NCI-H2196 (cell line): ENCODE data around the gene RASA3.
"Not testable (repeated sequence)": the region's sequence is repeated elsewhere in the genome, so short reads cannot be mapped to it uniquely, and the experiment has no call there.

Source experiments
- DNase-seq: peaks from one replicate; lab custom pipeline; 2025; ENCODE audit not compliant: unreplicated experiment; lab: John Stamatoyannopoulos, UW

RASA3 gene

GRCh38 chr13:113995051-113995601, 137.3 kb downstream of the RASA3 start:
- DNase-seq = no peak

- DNase-seq = no peak
These were observed 140.0 kb downstream of the RASA3 start for GRCh38 chr13:113992276-113993005.

GRCh38 chr13:113991676-113992179, 140.7 kb downstream of the RASA3 start:
- DNase-seq = no peak

GRCh38 chr13:113991191-113991669, 141.2 kb downstream of the RASA3 start:
- DNase-seq = peak; percentile 3

GRCh38 chr13:113990321-113990837, 142.0 kb downstream of the RASA3 start:
- DNase-seq = no peak

GRCh38 chr13:113989585-113990300, 142.7 kb downstream of the RASA3 start:
- DNase-seq = no peak

GRCh38 chr13:113988859-113989258, 143.6 kb downstream of the RASA3 start:
- DNase-seq = not testable (repeated sequence)

GRCh38 chr13:113982296-113982661, 150.1 kb downstream of the RASA3 start:
- DNase-seq = no peak

GRCh38 chr13:113981611-113982295, 150.7 kb downstream of the RASA3 start:
- no peak for DNase-seq

- DNase-seq = peak; percentile 83
These were observed 151.2 kb downstream of the RASA3 start for GRCh38 chr13:113981194-113981605.

- DNase-seq = peak; percentile 2
These were observed 151.8 kb downstream of the RASA3 start for GRCh38 chr13:113980489-113981064.

- DNase-seq = no peak
These were observed 152.5 kb downstream of the RASA3 start for GRCh38 chr13:113979791-113980471.

GRCh38 chr13:113978741-113979481, 153.5 kb downstream of the RASA3 start:
- no peak for DNase-seq

GRCh38 chr13:113977976-113978375, 154.4 kb downstream of the RASA3 start:
- no peak for DNase-seq

- no peak for DNase-seq
These were observed 155.4 kb downstream of the RASA3 start for GRCh38 chr13:113976711-113977684.

GRCh38 chr13:113975416-113975815, 157.0 kb downstream of the RASA3 start:
- no peak for DNase-seq

GRCh38 chr13:113974304-113975281, 157.8 kb downstream of the RASA3 start:
- DNase-seq = no peak
